ENCODE data around the gene RAB3C. TPM values are rescaled to one million over a fixed set of nuclear protein-coding genes. Genes with fewer than 3 reads are reported as not detected.

RAB3C gene
- total and polyA plus RNA-seq, 2 donors = 0.19 to 0.66 TPM

DNA sequence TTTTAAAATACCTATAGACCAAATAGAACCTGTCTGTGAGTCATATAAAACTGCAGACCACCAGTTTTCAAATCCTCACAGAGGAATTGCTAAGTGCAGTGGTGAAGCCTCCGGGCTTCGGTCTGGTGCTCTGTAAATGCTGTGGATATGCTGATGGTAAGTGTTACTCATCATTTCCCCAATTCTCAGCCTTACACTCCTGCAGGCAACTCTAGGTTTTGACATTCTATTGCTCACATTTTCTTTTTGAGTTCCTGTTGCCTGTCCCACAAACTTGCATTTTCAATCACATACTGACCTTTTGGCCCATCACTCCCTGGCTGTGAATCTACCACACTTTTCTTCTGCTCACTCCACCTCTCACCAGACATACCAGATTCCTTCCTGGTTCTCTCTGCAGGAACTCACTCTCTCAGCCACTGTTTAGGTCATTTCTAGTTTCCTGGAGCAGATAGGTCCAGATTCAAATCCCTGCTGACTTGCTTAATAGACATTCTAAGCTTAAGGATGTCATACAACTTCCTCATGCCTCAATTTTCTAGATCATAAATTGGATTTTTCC, 192.9 kb downstream of the RAB3C start:
- Histone ChIP-seq H3K4me3 (ENCODE audit: low read length in 2 of 2) (no peak overlapping the region), H3K27me3 (ENCODE audit: control insufficient read depth in 2 of 2, insufficient read depth in 1 of 2, low read length in 1 of 2) (no peaks in the 10 kb centered on the region), H3K27ac (ENCODE audit: low read depth in 1 of 2, low read length in 1 of 2) (no peak overlapping the region), H3K36me3 (ENCODE audit: control insufficient read depth in 2 of 2, insufficient read depth in 2 of 2, low read length in 1 of 2) (no peaks in the 10 kb centered on the region), H3K4me1 (ENCODE audit: control insufficient read depth in 2 of 2, insufficient read depth in 2 of 2, low read length in 2 of 2) (no peaks in the 10 kb centered on the region), H3K9me3 (ENCODE audit: control insufficient read depth in 2 of 2, insufficient read depth in 1 of 2, low read length in 1 of 2) (no peaks in the 10 kb centered on the region)
- WGBS = 96% methylated on average over 2 of the region's 2 CpGs
- no peak for DNase-seq (ENCODE audit: low read depth in 6 of 9, low spot score in 9 of 9)

DNA sequence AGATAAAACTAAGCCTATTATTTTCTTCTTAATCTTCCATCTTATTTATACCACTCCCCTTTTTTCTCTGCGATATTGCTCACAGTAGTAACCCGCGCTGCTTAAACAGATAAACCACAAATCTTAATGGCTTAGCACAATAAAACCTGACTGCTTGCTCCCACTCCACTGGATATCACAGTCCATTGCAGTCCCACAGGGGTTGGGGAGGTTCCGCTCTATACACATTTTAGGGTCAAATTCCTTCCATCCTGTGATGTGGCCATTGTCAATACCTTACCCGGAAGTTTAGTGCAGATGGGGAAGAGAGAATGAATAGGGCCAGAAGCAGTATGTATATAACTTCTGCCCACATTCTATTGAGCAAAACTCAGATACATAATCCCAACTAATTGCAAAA, 193.7 kb downstream of the RAB3C start:
- Histone ChIP-seq H3K4me1 (ENCODE audit: control insufficient read depth in 2 of 2, insufficient read depth in 2 of 2, low read length in 2 of 2) (no peaks in the 10 kb centered on the region), H3K9me3 (ENCODE audit: control insufficient read depth in 2 of 2, insufficient read depth in 1 of 2, low read length in 1 of 2) (no peaks in the 10 kb centered on the region), H3K36me3 (ENCODE audit: control insufficient read depth in 2 of 2, insufficient read depth in 2 of 2, low read length in 1 of 2) (no peaks in the 10 kb centered on the region), H3K4me3 (ENCODE audit: low read length in 2 of 2) (no peak overlapping the region), H3K27ac (ENCODE audit: low read depth in 1 of 2, low read length in 1 of 2) (no peak overlapping the region), H3K27me3 (ENCODE audit: control insufficient read depth in 2 of 2, insufficient read depth in 1 of 2, low read length in 1 of 2) (no peaks in the 10 kb centered on the region)
- 99% methylated on average over 5 of the region's 5 CpGs for WGBS
- DNase-seq (ENCODE audit: low read depth in 6 of 9, low spot score in 9 of 9) = no peak

DNA sequence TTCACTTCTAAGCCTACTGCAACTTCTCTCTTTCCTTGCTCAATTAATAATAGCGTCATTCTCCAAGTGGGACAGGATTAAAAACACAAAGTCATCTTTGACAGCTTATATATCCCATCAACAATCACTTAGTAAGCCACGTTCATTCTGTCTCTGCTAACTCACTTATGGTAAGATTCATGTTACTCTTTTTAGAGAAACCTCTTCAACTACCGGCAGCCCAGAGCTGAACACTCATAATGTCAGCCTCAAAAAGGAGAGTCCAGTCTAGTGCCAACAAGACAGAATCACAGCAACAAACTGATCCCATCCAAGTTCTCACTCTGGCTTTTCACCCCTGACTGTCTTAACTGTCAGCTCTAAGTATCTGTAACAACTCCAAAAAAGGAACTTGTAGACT, 196.0 kb downstream of the RAB3C start:
- Histone ChIP-seq H3K9me3 (ENCODE audit: control insufficient read depth in 2 of 2, insufficient read depth in 1 of 2, low read length in 1 of 2) (no peaks in the 10 kb centered on the region), H3K36me3 (ENCODE audit: control insufficient read depth in 2 of 2, insufficient read depth in 2 of 2, low read length in 1 of 2) (no peaks in the 10 kb centered on the region), H3K27ac (ENCODE audit: low read depth in 1 of 2, low read length in 1 of 2) (no peak overlapping the region), H3K4me3 (ENCODE audit: low read length in 2 of 2) (no peak overlapping the region), H3K4me1 (ENCODE audit: control insufficient read depth in 2 of 2, insufficient read depth in 2 of 2, low read length in 2 of 2) (no peaks in the 10 kb centered on the region), H3K27me3 (ENCODE audit: control insufficient read depth in 2 of 2, insufficient read depth in 1 of 2, low read length in 1 of 2) (no peaks in the 10 kb centered on the region)
- no peak for DNase-seq (ENCODE audit: low read depth in 6 of 9, low spot score in 9 of 9)
- 97% methylated on average over 3 of the region's 3 CpGs for WGBS

DNA sequence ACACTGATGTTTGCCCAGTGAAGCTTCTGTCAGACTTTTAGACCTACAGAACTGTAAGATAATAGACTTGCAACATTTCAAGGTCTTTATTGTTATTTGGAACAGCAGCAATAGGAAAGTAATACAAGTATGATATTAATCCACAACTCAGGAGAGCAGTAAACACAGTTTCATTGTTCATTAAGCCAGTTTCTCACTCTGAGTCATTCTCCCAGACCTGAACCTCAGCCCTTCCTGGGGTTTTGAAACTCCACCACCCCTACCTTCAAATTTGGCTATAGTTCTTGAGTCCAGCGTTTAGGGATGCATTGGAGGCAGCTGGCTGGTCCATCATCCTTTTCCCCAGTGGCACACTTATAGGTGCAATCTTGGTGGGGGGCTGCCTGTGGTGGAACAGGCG, 203.2 kb downstream of the RAB3C start:
- Histone ChIP-seq H3K4me1 (ENCODE audit: control insufficient read depth in 2 of 2, insufficient read depth in 2 of 2, low read length in 2 of 2) (no peaks in the 10 kb centered on the region), H3K27ac (ENCODE audit: low read depth in 1 of 2, low read length in 1 of 2) (no peak overlapping the region), H3K9me3 (ENCODE audit: control insufficient read depth in 2 of 2, insufficient read depth in 1 of 2, low read length in 1 of 2) (no peaks in the 10 kb centered on the region), H3K36me3 (ENCODE audit: control insufficient read depth in 2 of 2, insufficient read depth in 2 of 2, low read length in 1 of 2) (no peaks in the 10 kb centered on the region), H3K4me3 (ENCODE audit: low read length in 2 of 2) (no peak overlapping the region), H3K27me3 (ENCODE audit: control insufficient read depth in 2 of 2, insufficient read depth in 1 of 2, low read length in 1 of 2) (no peaks in the 10 kb centered on the region)
- 88% methylated on average over 2 of the region's 2 CpGs for WGBS
- no peak for DNase-seq (ENCODE audit: low read depth in 6 of 9, low spot score in 9 of 9)

DNA sequence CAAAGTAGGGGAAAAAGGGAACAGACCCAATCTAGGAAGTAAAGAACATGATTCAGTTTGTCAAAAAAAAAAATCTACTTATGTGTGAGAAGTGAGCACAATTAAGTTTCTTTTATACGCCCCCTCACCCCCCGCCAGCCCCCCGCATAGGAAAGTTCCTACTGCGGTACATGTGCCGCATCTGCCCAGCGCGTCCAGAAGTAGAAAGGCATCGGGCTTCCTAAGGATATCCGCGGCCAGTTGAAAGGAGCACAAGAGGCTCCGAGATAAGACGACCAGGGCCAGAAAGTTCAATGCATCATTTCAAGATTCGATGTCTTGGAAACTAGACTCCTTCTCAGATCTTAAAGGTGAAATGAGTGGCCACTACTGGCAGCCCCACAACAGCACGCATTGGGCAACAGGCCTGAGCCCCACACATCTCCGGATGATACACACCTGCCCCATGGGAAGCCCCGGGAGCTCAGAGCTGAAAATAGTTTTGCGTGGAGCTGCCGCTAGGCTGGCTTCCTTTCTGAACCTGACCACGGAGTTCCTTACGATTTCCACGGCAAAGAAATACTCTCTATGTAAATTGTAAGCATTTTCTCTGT, 203.9 kb downstream of the RAB3C start:
- Histone ChIP-seq H3K4me1 (ENCODE audit: control insufficient read depth in 2 of 2, insufficient read depth in 2 of 2, low read length in 2 of 2) (no peaks in the 10 kb centered on the region), H3K4me3 (ENCODE audit: low read length in 2 of 2) (no peak overlapping the region), H3K9me3 (ENCODE audit: control insufficient read depth in 2 of 2, insufficient read depth in 1 of 2, low read length in 1 of 2) (no peaks in the 10 kb centered on the region), H3K27me3 (ENCODE audit: control insufficient read depth in 2 of 2, insufficient read depth in 1 of 2, low read length in 1 of 2) (no peaks in the 10 kb centered on the region), H3K27ac (ENCODE audit: low read depth in 1 of 2, low read length in 1 of 2) (no peak overlapping the region), H3K36me3 (ENCODE audit: control insufficient read depth in 2 of 2, insufficient read depth in 2 of 2, low read length in 1 of 2) (no peaks in the 10 kb centered on the region)
- DNase-seq (ENCODE audit: low read depth in 6 of 9, low spot score in 9 of 9) = no peak
- WGBS = 66% methylated on average over 21 of the region's 21 CpGs

DNA sequence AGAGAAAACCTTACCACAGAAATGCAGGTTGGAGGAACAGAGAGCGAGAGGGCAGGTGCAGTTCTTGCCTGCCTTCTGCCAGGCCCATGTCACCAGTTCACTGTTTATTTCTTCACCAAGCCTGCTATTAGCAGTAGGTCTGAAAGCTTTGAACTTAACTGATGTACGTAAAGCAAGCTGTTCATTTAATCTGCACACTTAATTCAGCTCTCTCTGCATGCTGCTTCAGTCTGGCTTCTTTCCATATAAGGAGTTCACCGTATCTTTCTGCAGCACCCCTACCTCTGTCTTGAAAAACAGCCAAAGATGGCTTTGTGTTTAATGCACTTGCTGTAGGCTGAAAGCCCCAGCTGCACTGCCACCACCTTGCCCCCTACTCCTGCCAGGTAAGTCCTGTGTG, 205.1 kb downstream of the RAB3C start:
- H3K27ac ChIP-seq (ENCODE audit: low read depth in 1 of 2, low read length in 1 of 2) = no peak overlapping the region
- WGBS = 53% methylated on average over 3 of the region's 3 CpGs
- no peak overlapping the region for H3K4me3 ChIP-seq (ENCODE audit: low read length in 2 of 2)
- H3K27me3 ChIP-seq (ENCODE audit: control insufficient read depth in 2 of 2, insufficient read depth in 1 of 2, low read length in 1 of 2) = no peaks in the 10 kb centered on the region
- H3K9me3 ChIP-seq (ENCODE audit: control insufficient read depth in 2 of 2, insufficient read depth in 1 of 2, low read length in 1 of 2) = no peaks in the 10 kb centered on the region
- no peaks in the 10 kb centered on the region for H3K4me1 ChIP-seq (ENCODE audit: control insufficient read depth in 2 of 2, insufficient read depth in 2 of 2, low read length in 2 of 2)
- no peak for DNase-seq (ENCODE audit: low read depth in 6 of 9, low spot score in 9 of 9)
- no peaks in the 10 kb centered on the region for H3K36me3 ChIP-seq (ENCODE audit: control insufficient read depth in 2 of 2, insufficient read depth in 2 of 2, low read length in 1 of 2)

DNA sequence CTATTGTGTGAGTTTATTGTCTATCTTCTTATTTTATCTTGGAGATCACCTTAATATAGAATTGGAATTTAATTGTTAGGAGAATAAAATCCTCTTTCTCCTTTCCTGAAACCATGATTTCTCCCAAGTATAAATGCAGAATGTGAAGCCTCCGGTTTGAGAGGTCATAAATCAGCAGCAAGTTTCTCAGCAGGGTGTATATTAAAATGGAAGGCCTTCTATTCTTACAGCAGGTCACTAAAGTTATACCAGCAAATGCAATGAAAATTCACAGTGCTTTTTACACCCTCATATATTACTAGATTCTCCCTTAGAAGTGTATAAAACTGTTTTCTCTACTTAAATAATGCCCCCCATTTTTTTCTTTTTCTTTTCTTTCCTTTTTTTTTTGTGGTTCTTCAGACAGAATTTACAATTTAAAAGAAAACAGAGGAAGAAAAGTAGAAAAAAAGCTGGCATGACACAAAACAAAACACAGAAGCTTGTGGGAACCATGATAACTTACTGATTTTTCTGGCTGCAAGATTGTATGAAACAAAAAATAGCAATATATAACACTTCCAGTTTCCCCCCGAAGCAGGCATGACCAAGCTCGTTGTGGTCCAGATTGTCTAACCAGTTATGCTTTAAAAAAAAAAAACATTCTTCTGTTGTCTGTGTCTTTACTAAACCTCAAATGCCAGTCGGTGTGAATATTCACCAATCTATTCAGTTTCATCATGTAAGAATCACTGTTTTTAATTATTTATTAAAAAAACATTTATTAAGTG, 211.2 kb downstream of the RAB3C start:
- WGBS = 29% methylated on average over 4 of the region's 4 CpGs
- Histone ChIP-seq H3K36me3 (ENCODE audit: control insufficient read depth in 2 of 2, insufficient read depth in 2 of 2, low read length in 1 of 2) (no peaks in the 10 kb centered on the region), H3K27ac (ENCODE audit: low read depth in 1 of 2, low read length in 1 of 2) (no peak overlapping the region), H3K4me1 (ENCODE audit: control insufficient read depth in 2 of 2, insufficient read depth in 2 of 2, low read length in 2 of 2) (no peaks in the 10 kb centered on the region), H3K9me3 (ENCODE audit: control insufficient read depth in 2 of 2, insufficient read depth in 1 of 2, low read length in 1 of 2) (no peaks in the 10 kb centered on the region), H3K4me3 (ENCODE audit: low read length in 2 of 2) (no peak overlapping the region), H3K27me3 (ENCODE audit: control insufficient read depth in 2 of 2, insufficient read depth in 1 of 2, low read length in 1 of 2) (no peaks in the 10 kb centered on the region)
- no peak for DNase-seq (ENCODE audit: low read depth in 6 of 9, low spot score in 9 of 9)

DNA sequence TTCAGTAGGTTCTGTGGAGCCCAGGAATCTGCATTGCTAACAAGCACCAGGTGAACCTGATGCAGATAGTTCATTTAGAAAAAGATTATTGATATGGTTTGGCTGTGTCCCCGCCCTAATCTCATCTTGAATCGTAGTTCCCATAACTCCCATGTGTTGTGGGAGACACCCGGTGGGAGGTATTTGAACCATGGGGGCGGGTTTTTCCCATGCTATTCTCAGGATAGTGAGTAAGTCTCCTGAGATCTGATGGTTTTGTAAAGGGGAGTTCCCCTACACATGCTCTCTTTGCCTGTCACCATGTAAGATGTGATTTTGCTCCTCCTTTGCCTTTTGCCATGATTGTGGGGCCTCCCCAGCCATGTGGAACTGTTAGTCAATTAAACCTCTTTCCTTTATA, 212.0 kb downstream of the RAB3C start:
- H3K27me3 ChIP-seq (ENCODE audit: control insufficient read depth in 2 of 2, insufficient read depth in 1 of 2, low read length in 1 of 2) = no peaks in the 10 kb centered on the region
- WGBS = 95% methylated on average over 4 of the region's 4 CpGs
- no peak for DNase-seq (ENCODE audit: low read depth in 6 of 9, low spot score in 9 of 9)
- no peaks in the 10 kb centered on the region for H3K36me3 ChIP-seq (ENCODE audit: control insufficient read depth in 2 of 2, insufficient read depth in 2 of 2, low read length in 1 of 2)
- no peak overlapping the region for H3K27ac ChIP-seq (ENCODE audit: low read depth in 1 of 2, low read length in 1 of 2)
- no peaks in the 10 kb centered on the region for H3K9me3 ChIP-seq (ENCODE audit: control insufficient read depth in 2 of 2, insufficient read depth in 1 of 2, low read length in 1 of 2)
- H3K4me1 ChIP-seq (ENCODE audit: control insufficient read depth in 2 of 2, insufficient read depth in 2 of 2, low read length in 2 of 2) = no peaks in the 10 kb centered on the region
- H3K4me3 ChIP-seq (ENCODE audit: low read length in 2 of 2) = no peak overlapping the region

DNA sequence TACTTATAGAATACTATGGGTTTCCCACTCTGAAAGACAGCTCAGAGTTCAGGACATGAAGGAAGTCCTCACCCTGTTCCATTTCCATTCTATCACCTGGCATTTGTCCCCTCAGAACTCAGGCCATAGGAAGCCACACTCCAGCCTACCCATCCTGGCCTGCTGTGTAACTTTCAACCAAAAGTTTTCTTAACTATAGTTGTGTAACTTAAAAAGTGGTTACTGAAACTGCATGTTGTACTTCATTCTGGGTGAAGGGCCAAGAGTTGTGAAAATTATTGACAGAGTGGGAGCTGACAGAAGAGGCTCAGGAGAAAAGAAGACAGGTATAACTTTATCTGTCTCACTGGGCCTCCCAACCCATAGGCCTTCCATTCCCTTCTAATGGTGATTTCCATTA, 212.5 kb downstream of the RAB3C start:
- Histone ChIP-seq H3K27ac (ENCODE audit: low read depth in 1 of 2, low read length in 1 of 2) (no peak overlapping the region), H3K4me3 (ENCODE audit: low read length in 2 of 2) (no peak overlapping the region), H3K4me1 (ENCODE audit: control insufficient read depth in 2 of 2, insufficient read depth in 2 of 2, low read length in 2 of 2) (no peaks in the 10 kb centered on the region), H3K9me3 (ENCODE audit: control insufficient read depth in 2 of 2, insufficient read depth in 1 of 2, low read length in 1 of 2) (no peaks in the 10 kb centered on the region), H3K27me3 (ENCODE audit: control insufficient read depth in 2 of 2, insufficient read depth in 1 of 2, low read length in 1 of 2) (no peaks in the 10 kb centered on the region), H3K36me3 (ENCODE audit: control insufficient read depth in 2 of 2, insufficient read depth in 2 of 2, low read length in 1 of 2) (no peaks in the 10 kb centered on the region)
- DNase-seq (ENCODE audit: low read depth in 6 of 9, low spot score in 9 of 9) = no peak
